ENCODE measurements around the gene TMEM163.
"Not testable (repeated sequence)": the region's sequence is repeated elsewhere in the genome, so short reads cannot be mapped to it uniquely, and the experiment has no call there.

TMEM163 gene

GRCh38 chr2:134568413-134568812 lies 150.4 kb downstream of the TMEM163 start:
- no peak overlapping the region for H2AK5ac ChIP-seq (ENCODE audit: low read length)
- no peak for DNase-seq
- no peaks in the 10 kb centered on the region for H3K79me1 ChIP-seq (ENCODE audit: low read length)
- H2BK5ac ChIP-seq (ENCODE audit: low read length), result no peak overlapping the region
- no peak overlapping the region for H4K5ac ChIP-seq (ENCODE audit: low read length)
- H3K9ac ChIP-seq (ENCODE audit: low read length), result no peak overlapping the region
- no peak overlapping the region for H3K18ac ChIP-seq (ENCODE audit: low read length)
- H2BK15ac ChIP-seq (replicated peaks; ENCODE audit: low read depth), result no peak overlapping the region
- no peak overlapping the region for H3K23ac ChIP-seq (ENCODE audit: low read length)
- H3K4me3 ChIP-seq (ENCODE audit: low read length), result no peak overlapping the region
- no peak overlapping the region for H2BK120ac ChIP-seq (ENCODE audit: low read depth, low read length)
- no peak overlapping the region for H3K56ac ChIP-seq (ENCODE audit: low read length)
- H4K8ac ChIP-seq (ENCODE audit: low read depth, low read length), result no peak overlapping the region
- H3K4me1 ChIP-seq (ENCODE audit: control insufficient read depth, low read depth, low read length), result no peaks in the 10 kb centered on the region
- no peaks in the 10 kb centered on the region for H3K27me3 ChIP-seq (ENCODE audit: insufficient read depth, low read length, poor library complexity)
- no peak overlapping the region for H3K27ac ChIP-seq (ENCODE audit: low read depth, low read length)
- H3K4me2 ChIP-seq (ENCODE audit: low read length), result no peak overlapping the region
- H3K36me3 ChIP-seq (ENCODE audit: control insufficient read depth, insufficient read depth, low read length), result no peaks in the 10 kb centered on the region
- WGBS (ENCODE audit: extremely low coverage, insufficient coverage, low lambda C conversion rate), result no CpG with 5 or more reads among the region's 2 CpGs
- H3K4ac ChIP-seq (ENCODE audit: low read depth, low read length), result no peak overlapping the region
- H3K79me2 ChIP-seq (ENCODE audit: control insufficient read depth, insufficient read depth, low read length), result no peaks in the 10 kb centered on the region

DNA sequence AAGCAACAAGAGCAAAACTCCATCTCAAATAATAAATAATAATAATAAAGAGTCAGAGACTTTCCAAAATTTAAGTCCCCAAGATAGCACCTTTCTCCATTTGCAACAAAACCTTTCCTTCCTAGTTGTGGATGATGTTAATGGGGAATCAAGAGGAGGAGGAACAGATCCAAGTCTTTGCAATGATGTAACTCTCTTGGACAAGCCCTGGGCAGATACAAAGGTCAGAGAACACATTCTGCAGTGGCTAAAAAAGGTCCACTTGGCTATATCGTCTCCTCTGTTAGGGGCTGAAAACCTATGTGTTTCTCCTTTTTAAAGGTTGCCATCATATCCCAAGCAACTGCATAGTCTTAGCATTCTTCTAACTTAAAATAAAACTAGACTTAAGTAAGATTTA lies 151.1 kb downstream of the TMEM163 start:
- H3K23ac ChIP-seq (ENCODE audit: low read length), result no peak overlapping the region
- no peaks in the 10 kb centered on the region for H3K79me2 ChIP-seq (ENCODE audit: control insufficient read depth, insufficient read depth, low read length)
- H4K5ac ChIP-seq (ENCODE audit: low read length), result no peak overlapping the region
- H3K4me3 ChIP-seq (ENCODE audit: low read length), result no peak overlapping the region
- H3K36me3 ChIP-seq (ENCODE audit: control insufficient read depth, insufficient read depth, low read length), result no peaks in the 10 kb centered on the region
- H3K18ac ChIP-seq (ENCODE audit: low read length), result no peak overlapping the region
- H3K4me1 ChIP-seq (ENCODE audit: control insufficient read depth, low read depth, low read length), result no peaks in the 10 kb centered on the region
- H3K27ac ChIP-seq (ENCODE audit: low read depth, low read length), result no peak overlapping the region
- no peak for DNase-seq
- no peak overlapping the region for H2BK5ac ChIP-seq (ENCODE audit: low read length)
- no peak overlapping the region for H3K9ac ChIP-seq (ENCODE audit: low read length)
- H3K79me1 ChIP-seq (ENCODE audit: low read length), result no peaks in the 10 kb centered on the region
- no peak overlapping the region for H3K4ac ChIP-seq (ENCODE audit: low read depth, low read length)
- no peak overlapping the region for H4K8ac ChIP-seq (ENCODE audit: low read depth, low read length)
- no peak overlapping the region for H2BK120ac ChIP-seq (ENCODE audit: low read depth, low read length)
- H3K27me3 ChIP-seq (ENCODE audit: insufficient read depth, low read length, poor library complexity), result no peaks in the 10 kb centered on the region
- H2AK5ac ChIP-seq (ENCODE audit: low read length), result no peak overlapping the region
- no peak overlapping the region for H3K56ac ChIP-seq (ENCODE audit: low read length)
- no peak overlapping the region for H2BK15ac ChIP-seq (replicated peaks; ENCODE audit: low read depth)
- no peak overlapping the region for H3K4me2 ChIP-seq (ENCODE audit: low read length)
- WGBS (ENCODE audit: extremely low coverage, insufficient coverage, low lambda C conversion rate), result no CpG with 5 or more reads among the region's 1 CpG

DNA sequence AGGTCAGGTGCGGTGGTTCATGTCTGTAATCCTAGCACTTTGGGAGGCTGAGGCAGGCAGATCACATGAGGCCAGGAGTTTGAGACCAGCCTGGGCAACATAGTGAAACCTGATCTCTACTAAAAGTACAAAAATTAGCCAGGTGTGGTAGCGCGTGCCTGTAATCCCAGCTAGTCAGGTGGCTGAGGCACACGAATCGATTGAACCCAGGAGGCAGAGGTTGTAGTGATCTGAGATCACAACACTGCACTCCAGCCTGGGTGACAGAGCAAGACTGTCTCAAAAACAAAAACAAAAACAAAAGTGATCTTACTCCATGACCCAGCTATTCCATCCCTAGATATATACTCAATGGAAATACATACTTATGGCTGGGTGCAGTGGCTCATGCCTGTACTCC lies 153.8 kb downstream of the TMEM163 start:
- not testable (repeated sequence) for H3K4me1 ChIP-seq (ENCODE audit: control insufficient read depth, low read depth, low read length); H2AK5ac ChIP-seq (ENCODE audit: low read length); H3K79me1 ChIP-seq (ENCODE audit: low read length); H3K23ac ChIP-seq (ENCODE audit: low read length); H3K79me2 ChIP-seq (ENCODE audit: control insufficient read depth, insufficient read depth, low read length); H2BK15ac ChIP-seq (replicated peaks; ENCODE audit: low read depth); DNase-seq; H3K56ac ChIP-seq (ENCODE audit: low read length); H2BK5ac ChIP-seq (ENCODE audit: low read length); H2BK120ac ChIP-seq (ENCODE audit: low read depth, low read length); H3K4ac ChIP-seq (ENCODE audit: low read depth, low read length); H3K18ac ChIP-seq (ENCODE audit: low read length); H3K9ac ChIP-seq (ENCODE audit: low read length); H3K27me3 ChIP-seq (ENCODE audit: insufficient read depth, low read length, poor library complexity); H3K36me3 ChIP-seq (ENCODE audit: control insufficient read depth, insufficient read depth, low read length); H4K8ac ChIP-seq (ENCODE audit: low read depth, low read length); H4K5ac ChIP-seq (ENCODE audit: low read length); H3K4me3 ChIP-seq (ENCODE audit: low read length); H3K27ac ChIP-seq (ENCODE audit: low read depth, low read length); H3K4me2 ChIP-seq (ENCODE audit: low read length)
- no CpG with 5 or more reads among the region's 5 CpGs for WGBS (ENCODE audit: extremely low coverage, insufficient coverage, low lambda C conversion rate)

DNA sequence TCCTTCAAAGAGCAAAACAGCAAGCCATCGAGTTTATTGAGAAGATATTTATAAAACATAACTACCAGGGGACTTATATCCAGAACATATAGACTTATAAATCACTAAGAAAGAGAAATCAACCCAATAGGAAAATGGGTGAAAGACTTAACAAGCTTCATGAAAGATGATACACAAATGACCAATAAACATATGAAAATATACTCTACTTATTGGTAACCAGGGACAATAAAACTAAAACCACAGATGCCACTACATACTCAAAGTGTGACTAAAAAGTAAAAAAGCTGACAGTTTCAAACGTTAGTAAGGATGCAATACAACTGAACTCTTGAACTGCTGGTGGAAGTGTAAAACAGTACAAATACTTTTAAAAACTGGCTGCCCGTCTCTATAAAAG lies 154.3 kb downstream of the TMEM163 start:
- Histone ChIP-seq H3K27me3 (ENCODE audit: insufficient read depth, low read length, poor library complexity) (no peaks in the 10 kb centered on the region), H4K5ac (ENCODE audit: low read length) (no peak overlapping the region), H2AK5ac (ENCODE audit: low read length) (no peak overlapping the region), H3K79me2 (ENCODE audit: control insufficient read depth, insufficient read depth, low read length) (no peaks in the 10 kb centered on the region), H3K4ac (ENCODE audit: low read depth, low read length) (no peak overlapping the region), H4K8ac (ENCODE audit: low read depth, low read length) (no peak overlapping the region), H3K27ac (ENCODE audit: low read depth, low read length) (no peak overlapping the region), H3K9ac (ENCODE audit: low read length) (no peak overlapping the region), H3K79me1 (ENCODE audit: low read length) (no peaks in the 10 kb centered on the region), H2BK120ac (ENCODE audit: low read depth, low read length) (no peak overlapping the region), H3K4me2 (ENCODE audit: low read length) (no peak overlapping the region), H3K4me1 (ENCODE audit: control insufficient read depth, low read depth, low read length) (no peaks in the 10 kb centered on the region), H3K36me3 (ENCODE audit: control insufficient read depth, insufficient read depth, low read length) (no peaks in the 10 kb centered on the region), H3K56ac (ENCODE audit: low read length) (no peak overlapping the region), H3K18ac (ENCODE audit: low read length) (no peak overlapping the region), H3K23ac (ENCODE audit: low read length) (no peak overlapping the region), H2BK15ac (replicated peaks; ENCODE audit: low read depth) (no peak overlapping the region), H2BK5ac (ENCODE audit: low read length) (no peak overlapping the region), H3K4me3 (ENCODE audit: low read length) (no peak overlapping the region)
- no peak for DNase-seq
- WGBS (ENCODE audit: extremely low coverage, insufficient coverage, low lambda C conversion rate), result no CpG with 5 or more reads among the region's 3 CpGs

DNA sequence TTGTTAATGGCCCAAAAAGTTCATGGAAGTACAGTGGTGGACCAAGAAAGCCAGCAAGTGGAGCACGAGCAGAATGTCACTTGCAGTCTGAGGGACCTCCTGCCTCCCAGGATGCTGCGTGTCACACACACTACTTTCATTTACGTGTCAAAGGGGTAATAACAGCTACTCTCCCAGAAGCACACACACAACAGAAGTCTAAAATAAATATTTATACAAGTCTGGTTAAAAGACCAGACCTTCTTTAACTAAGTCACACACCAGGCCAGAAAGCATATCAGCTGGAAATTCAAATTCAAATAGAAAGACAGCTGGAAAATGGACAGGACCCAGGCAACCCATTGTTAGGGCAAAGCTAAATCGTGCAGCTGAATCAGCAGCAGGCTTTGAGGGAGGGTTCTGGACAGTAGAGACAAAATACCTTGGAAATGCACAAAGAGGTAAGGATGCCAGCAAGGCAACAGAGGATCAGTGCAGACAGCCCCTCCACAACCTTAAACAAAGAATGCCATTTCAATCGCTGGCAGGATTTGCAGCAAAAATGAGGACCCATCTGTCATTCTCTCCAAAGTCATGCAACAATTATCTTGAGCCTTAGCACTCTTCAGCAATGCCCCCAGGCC lies 160.5 kb downstream of the TMEM163 start:
- H3K36me3 ChIP-seq (ENCODE audit: control insufficient read depth, insufficient read depth, low read length), result no peaks in the 10 kb centered on the region
- H3K4me3 ChIP-seq (ENCODE audit: low read length), result no peak overlapping the region
- H3K27ac ChIP-seq (ENCODE audit: low read depth, low read length), result no peak overlapping the region
- no peaks in the 10 kb centered on the region for H3K4me1 ChIP-seq (ENCODE audit: control insufficient read depth, low read depth, low read length)
- H3K4me2 ChIP-seq (ENCODE audit: low read length), result no peak overlapping the region
- H3K79me1 ChIP-seq (ENCODE audit: low read length), result no peaks in the 10 kb centered on the region
- H2BK120ac ChIP-seq (ENCODE audit: low read depth, low read length), result no peak overlapping the region
- H3K23ac ChIP-seq (ENCODE audit: low read length), result no peak overlapping the region
- WGBS (ENCODE audit: extremely low coverage, insufficient coverage, low lambda C conversion rate), result no CpG with 5 or more reads among the region's 5 CpGs
- H3K18ac ChIP-seq (ENCODE audit: low read length), result no peak overlapping the region
- no peak overlapping the region for H3K9ac ChIP-seq (ENCODE audit: low read length)
- H4K8ac ChIP-seq (ENCODE audit: low read depth, low read length), result no peak overlapping the region
- H4K5ac ChIP-seq (ENCODE audit: low read length), result no peak overlapping the region
- no peak overlapping the region for H3K56ac ChIP-seq (ENCODE audit: low read length)
- no peak for DNase-seq
- H2AK5ac ChIP-seq (ENCODE audit: low read length), result no peak overlapping the region
- H2BK15ac ChIP-seq (replicated peaks; ENCODE audit: low read depth), result no peak overlapping the region
- no peaks in the 10 kb centered on the region for H3K27me3 ChIP-seq (ENCODE audit: insufficient read depth, low read length, poor library complexity)
- H3K79me2 ChIP-seq (ENCODE audit: control insufficient read depth, insufficient read depth, low read length), result no peaks in the 10 kb centered on the region
- no peak overlapping the region for H3K4ac ChIP-seq (ENCODE audit: low read depth, low read length)
- no peak overlapping the region for H2BK5ac ChIP-seq (ENCODE audit: low read length)

DNA sequence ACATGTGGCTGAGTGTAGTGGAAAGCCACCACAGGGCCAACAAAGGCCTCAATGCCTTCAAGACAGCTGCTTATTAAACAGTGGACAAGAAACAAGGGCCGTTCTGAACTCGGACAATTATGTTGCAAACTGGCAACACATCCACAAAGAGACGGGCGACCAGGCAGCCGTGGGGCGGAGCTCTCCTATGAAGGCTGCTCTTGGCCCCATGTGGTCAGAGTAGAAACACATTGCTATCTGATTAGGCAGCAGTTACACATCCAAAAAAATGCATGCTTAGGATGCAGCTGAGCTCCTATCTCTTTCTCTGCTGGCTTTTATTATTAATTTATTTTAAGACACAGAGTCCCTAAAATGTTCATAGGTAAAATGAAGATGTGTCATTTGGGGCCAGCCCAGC lies 163.4 kb downstream of the TMEM163 start:
- H3K56ac ChIP-seq (ENCODE audit: low read length), result no peak overlapping the region
- no peak overlapping the region for H4K5ac ChIP-seq (ENCODE audit: low read length)
- no peak overlapping the region for H2BK5ac ChIP-seq (ENCODE audit: low read length)
- no peaks in the 10 kb centered on the region for H3K79me1 ChIP-seq (ENCODE audit: low read length)
- H3K4me1 ChIP-seq (ENCODE audit: control insufficient read depth, low read depth, low read length), result no peaks in the 10 kb centered on the region
- no peak overlapping the region for H3K4me3 ChIP-seq (ENCODE audit: low read length)
- H3K27me3 ChIP-seq (ENCODE audit: insufficient read depth, low read length, poor library complexity), result no peaks in the 10 kb centered on the region
- H3K27ac ChIP-seq (ENCODE audit: low read depth, low read length), result no peak overlapping the region
- H3K36me3 ChIP-seq (ENCODE audit: control insufficient read depth, insufficient read depth, low read length), result no peaks in the 10 kb centered on the region
- no peaks in the 10 kb centered on the region for H3K79me2 ChIP-seq (ENCODE audit: control insufficient read depth, insufficient read depth, low read length)
- no peak overlapping the region for H3K23ac ChIP-seq (ENCODE audit: low read length)
- H3K4ac ChIP-seq (ENCODE audit: low read depth, low read length), result no peak overlapping the region
- H3K4me2 ChIP-seq (ENCODE audit: low read length), result no peak overlapping the region
- H2BK15ac ChIP-seq (replicated peaks; ENCODE audit: low read depth), result no peak overlapping the region
- no peak overlapping the region for H2BK120ac ChIP-seq (ENCODE audit: low read depth, low read length)
- H3K18ac ChIP-seq (ENCODE audit: low read length), result no peak overlapping the region
- no peak overlapping the region for H3K9ac ChIP-seq (ENCODE audit: low read length)
- no peak for DNase-seq
- H4K8ac ChIP-seq (ENCODE audit: low read depth, low read length), result no peak overlapping the region
- H2AK5ac ChIP-seq (ENCODE audit: low read length), result no peak overlapping the region
- WGBS (ENCODE audit: extremely low coverage, insufficient coverage, low lambda C conversion rate), result no CpG with 5 or more reads among the region's 6 CpGs

Data from mesendoderm (in vitro differentiated cells).